Neural cell (in vitro differentiated cells): ENCODE measurements around the gene ACSS1. TPM values are rescaled to one million over a fixed set of nuclear protein-coding genes. Genes with fewer than 3 reads are reported as not detected.

Experiments
- H2AFZ ChIP-seq: fragments of 200-600, 300-800 bp; sonication (generic), shearing (Covaris generic); 2 replicates; pipeline ENCODE4 v1.6.0; 2014; ENCODE audit warnings: low read depth, mild to moderate bottlenecking, antibody characterized with exemption, low read length, moderate library complexity
- H3F3A ChIP-seq: fragments of 200-600 bp; shearing (Covaris generic); 2 replicates; pipeline ENCODE4 v1.6.1; 2016; ENCODE audit warnings: mild to moderate bottlenecking, moderate library complexity, mixed read lengths, antibody characterized with exemption, low read length; ENCODE audit not compliant: insufficient read depth, poor library complexity, severe bottlenecking
- H3K27ac ChIP-seq: fragments of 200-600, 300-800 bp; sonication (generic), shearing (Covaris generic); 2 replicates; pipeline ENCODE4 v1.5.1; 2014; ENCODE audit warnings: mild to moderate bottlenecking, low read length, moderate library complexity
- H3K27me3 ChIP-seq: fragments of 300-800, 200-600 bp; sonication (generic), shearing (Covaris generic); 2 replicates; pipeline ENCODE4 v1.6.0; 2014; ENCODE audit warnings: mild to moderate bottlenecking, low read depth, low read length, moderate library complexity; ENCODE audit not compliant: insufficient read depth
- H3K36me3 ChIP-seq: fragments of 300-800, 200-600 bp; sonication (generic), shearing (Covaris generic); 2 replicates; pipeline ENCODE4 v1.5.1; 2014; ENCODE audit warnings: mild to moderate bottlenecking, antibody characterized with exemption, low read length, moderate library complexity; ENCODE audit not compliant: insufficient read depth
- H3K4me2 ChIP-seq: fragments of 300-800, 200-600 bp; sonication (generic), shearing (Covaris generic); 2 replicates; pipeline ENCODE4 v1.6.0; 2014; ENCODE audit warnings: mild to moderate bottlenecking, low read length
- H3K4me3 ChIP-seq: fragments of 300-800, 200-600 bp; sonication (generic), shearing (Covaris generic); 2 replicates; pipeline ENCODE4 v1.5.1; 2014; ENCODE audit warnings: mild to moderate bottlenecking, low read length, moderate library complexity
- H3K79me2 ChIP-seq: fragments of 200-600 bp; shearing (Covaris generic); replicated peaks from 2 replicates; pipeline ENCODE4 v1.6.0; 2014; ENCODE audit warnings: mild to moderate bottlenecking, low read length, moderate library complexity; ENCODE audit not compliant: insufficient read depth
- H3K9ac ChIP-seq: fragments of 300-800, 200-600 bp; sonication (generic), shearing (Covaris generic); 2 replicates; pipeline ENCODE4 v1.6.1; 2016; ENCODE audit warnings: mild to moderate bottlenecking, low read length, mixed read lengths
- H3K9me2 ChIP-seq: fragments of 200-600 bp; shearing (Covaris generic); 2 replicates; pipeline ENCODE4 v1.6.1; 2016; ENCODE audit warnings: mild to moderate bottlenecking, low read length, mixed read lengths; ENCODE audit not compliant: insufficient read depth
- H3K9me3 ChIP-seq: fragments of 200-600, 300-800 bp; sonication (generic), shearing (Covaris generic); 2 replicates; pipeline ENCODE4 v1.6.1; 2016; ENCODE audit warnings: mild to moderate bottlenecking, mixed run types, low read length, moderate library complexity, mixed read lengths
- H4K20me1 ChIP-seq: fragments of 200-600 bp; shearing (Covaris generic); 2 replicates; pipeline ENCODE4 v1.6.1; 2016; ENCODE audit warnings: mild to moderate bottlenecking, mixed run types; ENCODE audit not compliant: insufficient read depth
- EP300 ChIP-seq: fragments of 450-650 bp; conservative IDR thresholded peaks from 2 replicates; pipeline ENCODE4 v1.6.1; 2014; ENCODE audit warnings: antibody characterized with exemption, mild to moderate bottlenecking, moderate library complexity; ENCODE audit not compliant: poor library complexity, severe bottlenecking
- EZH2 ChIP-seq: fragments of 200-600, 300-800 bp; shearing (Covaris generic), sonication (generic); IDR thresholded peaks from 2 replicates; pipeline ENCODE4 v1.6.1; 2014; ENCODE audit warnings: antibody characterized with exemption, low read length, borderline replicate concordance, mild to moderate bottlenecking; ENCODE audit not compliant: insufficient read depth, poor library complexity, severe bottlenecking
- MXI1 ChIP-seq: fragments of 450-650 bp; conservative IDR thresholded peaks from 2 replicates; pipeline ENCODE4 v1.6.1; 2014; ENCODE audit warnings: antibody characterized with exemption, mild to moderate bottlenecking; ENCODE audit not compliant: poor library complexity, severe bottlenecking
- POLR2AphosphoS5 ChIP-seq: IDR thresholded peaks from 2 replicates; pipeline ENCODE4 v1.6.1; 2012
- RAD21 ChIP-seq: fragments of 450-650 bp; conservative IDR thresholded peaks from 2 replicates; pipeline ENCODE4 v1.6.1; 2014; ENCODE audit warnings: antibody characterized with exemption, mild to moderate bottlenecking, moderate library complexity
- REST ChIP-seq: IDR thresholded peaks from 2 replicates; pipeline ENCODE4 v1.6.1; 2012; ENCODE audit warnings: borderline replicate concordance
- SMC3 ChIP-seq: fragments of 450-650 bp; conservative IDR thresholded peaks from 2 replicates; pipeline ENCODE4 v1.6.1; 2014; ENCODE audit warnings: antibody characterized with exemption, mild to moderate bottlenecking, moderate library complexity; ENCODE audit not compliant: poor library complexity
- TAF1 ChIP-seq: IDR thresholded peaks from 2 replicates; pipeline ENCODE4 v1.6.1; 2012; ENCODE audit warnings: low read depth
- polyA plus RNA-seq: library from polyadenylated mRNA; depleted of rRNA; stranded (reverse); fragments of >200 nt; gene quantifications from 2 replicates; pipeline ENCODE4 v1.2.3, GENCODE V29; 2014
- TF ChIP-seq, protein P1 (sequence below): fragments of 450-650 bp; IDR thresholded peaks from 2 replicates; pipeline ENCODE4 v1.5.1; 2014; ENCODE audit warnings: antibody characterized with exemption, mild to moderate bottlenecking, moderate library complexity; ENCODE audit not compliant: poor library complexity, severe bottlenecking

The ACSS1 gene
- polyA plus RNA-seq, 1 donor from 2014 or later: not detected

GRCh38 chr20:24989162-24989561 lies 68.8 kb downstream of the ACSS1 start:
- Histone ChIP-seq H2AFZ (no peak overlapping the region), H3K9me2 (no peaks in the 10 kb centered on the region), H3K79me2 (peaks cover 41% of the 10 kb centered on the region), H3K9ac (no peak overlapping the region), H3K27ac (no peak overlapping the region), H3K9me3 (no peaks in the 10 kb centered on the region), H3K4me2 (no peak overlapping the region), H3K36me3 (no peaks in the 10 kb centered on the region), H3K4me3 (no peak overlapping the region), H3F3A (no peaks in the 10 kb centered on the region), H3K27me3 (no peaks in the 10 kb centered on the region), H4K20me1 (no peaks in the 10 kb centered on the region)
- TF ChIP-seq EP300 (no peak), REST (no peak), TAF1 (no peak), RAD21 (no peak), MXI1 (no peak), SMC3 (no peak), POLR2AphosphoS5 (no peak), EZH2 (no peak)
- TF ChIP-seq, protein P1, sequence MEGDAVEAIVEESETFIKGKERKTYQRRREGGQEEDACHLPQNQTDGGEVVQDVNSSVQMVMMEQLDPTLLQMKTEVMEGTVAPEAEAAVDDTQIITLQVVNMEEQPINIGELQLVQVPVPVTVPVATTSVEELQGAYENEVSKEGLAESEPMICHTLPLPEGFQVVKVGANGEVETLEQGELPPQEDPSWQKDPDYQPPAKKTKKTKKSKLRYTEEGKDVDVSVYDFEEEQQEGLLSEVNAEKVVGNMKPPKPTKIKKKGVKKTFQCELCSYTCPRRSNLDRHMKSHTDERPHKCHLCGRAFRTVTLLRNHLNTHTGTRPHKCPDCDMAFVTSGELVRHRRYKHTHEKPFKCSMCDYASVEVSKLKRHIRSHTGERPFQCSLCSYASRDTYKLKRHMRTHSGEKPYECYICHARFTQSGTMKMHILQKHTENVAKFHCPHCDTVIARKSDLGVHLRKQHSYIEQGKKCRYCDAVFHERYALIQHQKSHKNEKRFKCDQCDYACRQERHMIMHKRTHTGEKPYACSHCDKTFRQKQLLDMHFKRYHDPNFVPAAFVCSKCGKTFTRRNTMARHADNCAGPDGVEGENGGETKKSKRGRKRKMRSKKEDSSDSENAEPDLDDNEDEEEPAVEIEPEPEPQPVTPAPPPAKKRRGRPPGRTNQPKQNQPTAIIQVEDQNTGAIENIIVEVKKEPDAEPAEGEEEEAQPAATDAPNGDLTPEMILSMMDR: no peak

DNA sequence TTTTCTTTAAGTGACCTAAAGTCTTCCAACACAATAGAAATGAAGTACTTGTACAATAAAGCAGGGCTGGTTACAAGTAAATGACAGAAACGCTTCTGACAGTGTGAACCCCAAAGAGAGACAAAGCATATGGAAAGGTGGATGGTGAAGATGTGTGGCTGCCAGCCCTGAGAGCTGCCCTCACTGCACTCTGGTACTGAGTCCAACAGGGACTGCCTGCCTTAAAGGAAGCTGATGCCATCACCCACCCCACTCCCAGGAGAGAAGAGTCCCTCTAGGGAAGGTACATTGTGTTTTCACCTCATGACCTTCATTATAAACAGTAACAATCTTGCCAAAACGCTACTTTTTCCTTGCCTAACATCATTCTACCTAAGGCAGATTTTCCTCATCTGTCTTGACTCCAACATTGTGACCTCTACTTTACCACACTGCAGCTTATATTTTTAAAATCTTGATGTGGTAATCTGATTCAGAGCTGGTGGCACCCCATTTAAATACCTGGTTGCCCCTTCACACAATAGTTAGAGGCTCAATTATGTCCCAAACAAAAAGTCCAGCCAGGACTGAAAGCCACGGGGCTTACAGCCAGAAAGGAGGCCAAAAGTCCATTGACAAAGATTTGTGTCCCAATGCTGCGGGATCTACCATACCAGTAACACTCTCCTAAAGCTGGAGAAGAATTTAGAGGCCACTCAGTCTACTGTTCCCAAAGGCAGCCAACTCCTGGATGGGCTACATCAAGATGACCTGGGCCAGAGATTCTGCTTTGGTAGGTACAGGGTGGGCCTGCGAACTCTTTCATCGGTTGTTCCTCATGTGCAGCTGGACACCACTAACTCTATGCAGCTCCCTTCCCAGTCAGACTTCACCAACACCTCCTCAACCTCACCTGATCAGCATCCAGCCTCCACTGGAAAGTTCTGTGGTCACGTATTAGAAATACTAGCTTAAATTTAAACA lies 69.8 kb downstream of the ACSS1 start:
- no peak for TF ChIP-seq RAD21
- no peak for TF ChIP-seq EP300
- TF ChIP-seq SMC3: no peak
- no peak for TF ChIP-seq TAF1
- no peaks in the 10 kb centered on the region for H3K36me3 ChIP-seq
- H3K27me3 ChIP-seq: no peaks in the 10 kb centered on the region
- no peak overlapping the region for H3K9ac ChIP-seq
- peaks cover 42% of the 10 kb centered on the region for H3K79me2 ChIP-seq
- H3K27ac ChIP-seq: no peak overlapping the region
- H2AFZ ChIP-seq: no peak overlapping the region
- no peaks in the 10 kb centered on the region for H3K9me3 ChIP-seq
- no peaks in the 10 kb centered on the region for H3K9me2 ChIP-seq
- no peaks in the 10 kb centered on the region for H4K20me1 ChIP-seq
- H3K4me2 ChIP-seq: no peak overlapping the region
- H3F3A ChIP-seq: no peaks in the 10 kb centered on the region
- no peak overlapping the region for H3K4me3 ChIP-seq
